Endothelial cell of umbilical vein (primary cell): ENCODE measurements around the gene KCNK15. TPM values are rescaled to one million over a fixed set of nuclear protein-coding genes. Genes with fewer than 3 reads are reported as not detected.

Source experiments
- BruUV-seq: library from RNA; stranded (reverse); fragments of 400-500 nt; replicated peaks from 2 replicates; lab custom pipeline; 2021; lab: Mats Ljungman, UMichigan
- CTCF ChIA-PET: fragments of 300-600, 350-600 bp; sonication (Branson Sonifier 250); formaldehyde crosslinking; loops from one replicate; lab custom pipeline; 2021; ENCODE audit warnings: antibody characterized with exemption, inconsistent platforms; lab: Charles Lee
- POLR2A ChIA-PET: fragments of 300-600, 350-600 bp; sonication (Branson Sonifier 250); formaldehyde crosslinking; loops from one replicate; lab custom pipeline; 2021; ENCODE audit warnings: antibody characterized with exemption, inconsistent platforms; lab: Charles Lee
- DNase-seq: peaks from one replicate; pipeline ENCODE4 v3.0.0-alpha.2; 2011; ENCODE audit warnings: low read depth, low spot score
- FAIRE-seq: peaks from 2 replicates; lab custom pipeline; 2011; peaks lifted over from hg19 to GRCh38; lab: Jason Lieb, UNC
- H2AFZ ChIP-seq: 2 replicates; pipeline ENCODE4 v1.6.0; 2012; ENCODE audit warnings: low read depth, low read length, control low read depth, inconsistent platforms
- H3K27ac ChIP-seq: 2 replicates; pipeline ENCODE4 v1.5.1; 2011; ENCODE audit warnings: low read depth, mild to moderate bottlenecking, control low read depth, low read length, moderate library complexity; ENCODE audit not compliant: insufficient read depth
- H3K27me3 ChIP-seq, 2 experiments: 2 replicates each; pipeline versions ENCODE4 v1.6.0 to v1.6.1; 2011; ENCODE audit warnings: low read length in 2 of 2, mixed read lengths in 1 of 2; ENCODE audit not compliant: control insufficient read depth in 2 of 2, insufficient read depth in 2 of 2
- H3K36me3 ChIP-seq, 2 experiments: 2 replicates in 1 of 2; 3 replicates in 1 of 2; pipeline ENCODE4 v1.5.1; 2011; ENCODE audit warnings: low read length in 2 of 2, mild to moderate bottlenecking in 1 of 2, moderate library complexity in 1 of 2; ENCODE audit not compliant: control insufficient read depth in 2 of 2, insufficient read depth in 2 of 2; ENCODE audit errors: extremely low read depth in 1 of 2
- H3K4me1 ChIP-seq: 3 replicates; pipeline ENCODE4 v1.5.1; 2011; ENCODE audit warnings: mild to moderate bottlenecking, low read length; ENCODE audit not compliant: control insufficient read depth, insufficient read depth; ENCODE audit errors: extremely low read depth
- H3K4me2 ChIP-seq: 2 replicates; pipeline ENCODE4 v1.6.1; 2011; ENCODE audit warnings: low read length, control low read depth, mixed read lengths; ENCODE audit not compliant: insufficient read depth
- H3K4me3 ChIP-seq, 3 experiments: fragments of 200-600 bp in 1 of 3; sonication (generic), shearing (Covaris generic) in 1 of 3; replicated peaks in 1 of 3; 2 replicates each; pipeline ENCODE4 v1.5.1; 2011 to 2016; ENCODE audit warnings: control low read depth in 3 of 3, low read length in 3 of 3, mild to moderate bottlenecking in 2 of 3, inconsistent platforms in 1 of 3, low read depth in 1 of 3, moderate library complexity in 1 of 3; ENCODE audit not compliant: insufficient read depth in 1 of 3
- H3K79me2 ChIP-seq: 2 replicates; pipeline ENCODE4 v1.6.0; 2012; ENCODE audit warnings: low read length, inconsistent platforms; ENCODE audit not compliant: control insufficient read depth, insufficient read depth
- H3K9ac ChIP-seq: replicated peaks from 2 replicates; pipeline ENCODE3; 2011; ENCODE audit warnings: low read length, control low read depth; ENCODE audit not compliant: insufficient read depth; ENCODE audit errors: extremely low read depth
- H3K9me1 ChIP-seq: replicated peaks from 3 replicates; pipeline ENCODE4 v1.6.0; 2011; ENCODE audit warnings: mild to moderate bottlenecking, low read length; ENCODE audit not compliant: control insufficient read depth, insufficient read depth; ENCODE audit errors: extremely low read depth
- H3K9me3 ChIP-seq: replicated peaks from 2 replicates; pipeline ENCODE4 v1.5.1; 2012; ENCODE audit warnings: low read length, inconsistent platforms; ENCODE audit not compliant: control insufficient read depth, insufficient read depth
- H4K20me1 ChIP-seq: replicated peaks from 2 replicates; pipeline ENCODE3; 2011; ENCODE audit warnings: mild to moderate bottlenecking, low read length; ENCODE audit not compliant: control insufficient read depth, insufficient read depth; ENCODE audit errors: extremely low read depth
- EZH2 ChIP-seq: IDR thresholded peaks from 2 replicates; pipeline ENCODE4 v1.6.1; 2012; ENCODE audit warnings: borderline replicate concordance, low read depth, mild to moderate bottlenecking, moderate library complexity, low read length, inconsistent platforms; ENCODE audit not compliant: severe bottlenecking
- FOS ChIP-seq: IDR thresholded peaks from 2 replicates; pipeline ENCODE4 v1.6.1; 2011; ENCODE audit warnings: mild to moderate bottlenecking, low read length, moderate library complexity, borderline replicate concordance; ENCODE audit not compliant: insufficient read depth
- GATA2 ChIP-seq: IDR thresholded peaks from 2 replicates; pipeline ENCODE4 v1.7.0; 2011; ENCODE audit warnings: low read depth, mild to moderate bottlenecking, moderate library complexity, mixed read lengths, low read length; ENCODE audit not compliant: insufficient read length, insufficient read depth
- JUN ChIP-seq: IDR thresholded peaks from 2 replicates; pipeline ENCODE4 v1.6.1; 2011; ENCODE audit warnings: borderline replicate concordance, low read depth; ENCODE audit not compliant: insufficient read length, insufficient read depth
- MYC ChIP-seq: IDR thresholded peaks from one replicate; pipeline ENCODE4 v1.6.1; 2011; ENCODE audit warnings: mild to moderate bottlenecking, low read depth, low read length
- POLR2A ChIP-seq: IDR thresholded peaks from 2 replicates; pipeline ENCODE4 v1.6.1; 2012; ENCODE audit warnings: low read depth, mild to moderate bottlenecking, control low read depth, low read length
- POLR2AphosphoS5 ChIP-seq: IDR thresholded peaks from 2 replicates; pipeline ENCODE4 v1.6.1; 2012; ENCODE audit warnings: low read depth, mild to moderate bottlenecking, control low read depth, low read length, moderate library complexity; ENCODE audit not compliant: insufficient read depth
- dilution Hi-C: fragments of 300-500 bp; cut with MboI; formaldehyde crosslinking; loops from one replicate; pipeline ENCODE4 v1.15.0; 2019; ENCODE audit warnings: low sequenced_read_pairs; ENCODE audit not compliant: extremely low pct_ligation_motif_present
- intact Hi-C: fragments of 100-400 bp; cut with micrococcal nuclease; formaldehyde crosslinking; loops from one replicate; pipeline ENCODE4 v1.10.0; 2022
- polyA plus RNA-seq, 4 experiments: library from polyadenylated mRNA; depleted of rRNA in 3 of 4; stranded (reverse) in 3 of 4; unstranded in 1 of 4; fragments of >200 nt; gene quantifications; 2 replicates each; pipeline versions ENCODE4 v1.2.1 to v1.2.3, GENCODE V29; 2011 to 2012; ENCODE audit warnings: missing spikeins in 1 of 4
- total RNA-seq: library from RNA; stranded (reverse); gene quantifications from 2 replicates; pipeline ENCODE4 v1.2.3, GENCODE V29; 2021
- TF ChIP-seq, protein P1 (sequence below), 2 donors: IDR thresholded peaks; 1 replicate in 1 of 2; 2 replicates in 1 of 2; pipeline ENCODE4 v1.5.1; 2011; ENCODE audit warnings: low read length in 2 of 2, mild to moderate bottlenecking in 2 of 2, moderate library complexity in 2 of 2, control low read depth in 1 of 2, inconsistent platforms in 1 of 2, low read depth in 1 of 2; ENCODE audit not compliant: insufficient read depth in 1 of 2; ENCODE audit errors: extremely low read depth in 1 of 2
- TF ChIP-seq, protein P2 (sequence below): IDR thresholded peaks from 2 replicates; pipeline ENCODE4 v1.6.1; 2011; ENCODE audit not compliant: insufficient read depth, insufficient read length

KCNK15 gene
- total and polyA plus RNA-seq, 2 donors (not counting 3 experiments of a cell fraction or from before 2014, with no cell fraction given), result 0.06 TPM; not detected in 1

DNA sequence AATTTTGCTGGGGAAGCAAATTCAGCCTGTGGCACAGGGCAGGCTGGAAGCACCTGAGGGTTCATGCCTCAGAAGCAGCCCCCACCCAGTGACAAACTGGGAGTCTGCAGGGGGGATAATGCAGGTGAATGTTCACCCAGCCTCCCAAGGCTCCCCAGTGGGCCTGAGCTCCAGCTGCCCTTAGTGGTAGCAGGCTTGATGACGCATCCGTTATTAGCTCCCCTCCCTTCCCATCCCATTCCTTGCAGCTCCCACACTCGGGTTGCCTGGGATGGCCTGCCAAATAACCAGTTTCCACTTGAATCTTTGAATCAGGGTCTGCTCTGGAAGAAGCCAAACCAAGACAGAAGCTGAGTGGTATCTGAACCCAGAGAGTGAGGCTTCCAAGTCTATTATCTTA is 15.8 kb downstream of the KCNK15 start:
- Histone ChIP-seq H3K4me1 (no peaks in the 10 kb centered on the region), H3K36me3 (no peaks in the 10 kb centered on the region), H4K20me1 (no peaks in the 10 kb centered on the region), H3K79me2 (no peaks in the 10 kb centered on the region), H3K9ac (no peak overlapping the region), H3K9me3 (no peaks in the 10 kb centered on the region), H3K27ac (no peak overlapping the region), H3K27me3 (peaks cover 17 to 19% of the 10 kb centered on the region in 2 experiments), H2AFZ (no peak overlapping the region), H3K4me2 (no peak overlapping the region), H3K4me3 (no peak overlapping the region), H3K9me1 (no peaks in the 10 kb centered on the region)
- intact Hi-C loops (no loop called here), dilution Hi-C loops (no loop called here)
- TF ChIP-seq MYC, result no peak
- no peak for TF ChIP-seq EZH2
- no peak for TF ChIP-seq JUN
- TF ChIP-seq, protein P1, sequence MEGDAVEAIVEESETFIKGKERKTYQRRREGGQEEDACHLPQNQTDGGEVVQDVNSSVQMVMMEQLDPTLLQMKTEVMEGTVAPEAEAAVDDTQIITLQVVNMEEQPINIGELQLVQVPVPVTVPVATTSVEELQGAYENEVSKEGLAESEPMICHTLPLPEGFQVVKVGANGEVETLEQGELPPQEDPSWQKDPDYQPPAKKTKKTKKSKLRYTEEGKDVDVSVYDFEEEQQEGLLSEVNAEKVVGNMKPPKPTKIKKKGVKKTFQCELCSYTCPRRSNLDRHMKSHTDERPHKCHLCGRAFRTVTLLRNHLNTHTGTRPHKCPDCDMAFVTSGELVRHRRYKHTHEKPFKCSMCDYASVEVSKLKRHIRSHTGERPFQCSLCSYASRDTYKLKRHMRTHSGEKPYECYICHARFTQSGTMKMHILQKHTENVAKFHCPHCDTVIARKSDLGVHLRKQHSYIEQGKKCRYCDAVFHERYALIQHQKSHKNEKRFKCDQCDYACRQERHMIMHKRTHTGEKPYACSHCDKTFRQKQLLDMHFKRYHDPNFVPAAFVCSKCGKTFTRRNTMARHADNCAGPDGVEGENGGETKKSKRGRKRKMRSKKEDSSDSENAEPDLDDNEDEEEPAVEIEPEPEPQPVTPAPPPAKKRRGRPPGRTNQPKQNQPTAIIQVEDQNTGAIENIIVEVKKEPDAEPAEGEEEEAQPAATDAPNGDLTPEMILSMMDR (IDR thresholded peaks at IDR 0.05; ENCODE audit: extremely low read depth in 1 of 2, insufficient read depth in 1 of 2, low read depth in 1 of 2, low read length in 2 of 2), result no peak
- no peak for TF ChIP-seq POLR2AphosphoS5
- TF ChIP-seq FOS, result no peak
- no peak for TF ChIP-seq POLR2A
- no peak for TF ChIP-seq GATA2
- TF ChIP-seq, protein P2, sequence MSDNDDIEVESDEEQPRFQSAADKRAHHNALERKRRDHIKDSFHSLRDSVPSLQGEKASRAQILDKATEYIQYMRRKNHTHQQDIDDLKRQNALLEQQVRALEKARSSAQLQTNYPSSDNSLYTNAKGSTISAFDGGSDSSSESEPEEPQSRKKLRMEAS, result no peak
- BruUV-seq, result no TSS peak
- ChIA-PET CTCF (interaction anchor here (2.5 kb wide), 1 partner anchor 14 kb away, joined by 9 read pairs; no protein-coding TSS in a partner anchor), POLR2A (no interaction called here)
- DNase-seq, result no peak
- no peak for FAIRE-seq
